CMK (cell line): ENCODE measurements around the gene SYT2.
"Not testable (repeated sequence)": the region's sequence is repeated elsewhere in the genome, so short reads cannot be mapped to it uniquely, and the experiment has no call there.

Source experiments
- DNase-seq: peaks from one replicate; pipeline ENCODE4 v3.0.0-alpha.2; 2010; ENCODE audit warnings: low read depth

Gene SYT2

DNA sequence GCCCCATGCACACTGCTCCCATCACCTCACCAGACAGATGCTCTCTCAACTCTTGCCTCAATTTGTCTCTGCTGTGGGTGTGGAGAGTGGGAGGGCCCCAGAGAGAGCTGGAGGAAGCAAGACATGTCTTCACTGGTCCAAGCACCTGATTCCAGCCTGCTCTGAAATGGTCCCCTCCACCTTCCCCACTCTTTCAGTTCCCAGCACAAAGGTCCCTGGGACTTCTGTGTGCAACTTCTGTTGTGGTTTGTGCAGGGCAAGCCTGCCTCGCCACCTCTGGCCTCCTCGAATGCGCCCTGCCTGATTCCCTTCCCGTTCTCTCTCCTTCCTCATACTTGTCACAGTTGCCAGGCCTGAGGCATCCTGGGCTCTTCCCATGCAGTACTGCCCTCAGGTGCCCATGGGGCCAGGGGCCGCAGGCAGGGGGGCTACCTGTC is 119.3 kb downstream of the SYT2 start:
- DNase-seq: no peak

DNA sequence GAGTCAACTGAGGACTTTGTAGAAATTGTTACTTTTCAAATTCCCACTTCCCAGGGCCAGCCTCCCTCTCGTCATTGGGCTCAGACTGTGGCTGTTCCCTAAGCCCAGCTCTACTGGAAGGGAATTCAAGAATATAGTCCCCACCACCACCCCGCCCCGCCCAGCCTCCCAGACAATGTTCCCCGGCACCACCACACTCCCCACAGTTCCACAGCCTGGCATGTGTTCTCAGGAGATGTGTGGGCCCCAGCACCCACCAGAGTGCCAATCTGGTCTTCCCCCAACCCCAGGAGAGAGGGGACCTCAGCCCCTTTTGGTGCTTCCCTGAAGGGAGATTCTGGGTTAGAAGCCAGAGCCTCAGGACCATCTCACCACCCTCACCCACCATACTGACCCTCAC is 120.1 kb downstream of the SYT2 start:
- no peak for DNase-seq

DNA sequence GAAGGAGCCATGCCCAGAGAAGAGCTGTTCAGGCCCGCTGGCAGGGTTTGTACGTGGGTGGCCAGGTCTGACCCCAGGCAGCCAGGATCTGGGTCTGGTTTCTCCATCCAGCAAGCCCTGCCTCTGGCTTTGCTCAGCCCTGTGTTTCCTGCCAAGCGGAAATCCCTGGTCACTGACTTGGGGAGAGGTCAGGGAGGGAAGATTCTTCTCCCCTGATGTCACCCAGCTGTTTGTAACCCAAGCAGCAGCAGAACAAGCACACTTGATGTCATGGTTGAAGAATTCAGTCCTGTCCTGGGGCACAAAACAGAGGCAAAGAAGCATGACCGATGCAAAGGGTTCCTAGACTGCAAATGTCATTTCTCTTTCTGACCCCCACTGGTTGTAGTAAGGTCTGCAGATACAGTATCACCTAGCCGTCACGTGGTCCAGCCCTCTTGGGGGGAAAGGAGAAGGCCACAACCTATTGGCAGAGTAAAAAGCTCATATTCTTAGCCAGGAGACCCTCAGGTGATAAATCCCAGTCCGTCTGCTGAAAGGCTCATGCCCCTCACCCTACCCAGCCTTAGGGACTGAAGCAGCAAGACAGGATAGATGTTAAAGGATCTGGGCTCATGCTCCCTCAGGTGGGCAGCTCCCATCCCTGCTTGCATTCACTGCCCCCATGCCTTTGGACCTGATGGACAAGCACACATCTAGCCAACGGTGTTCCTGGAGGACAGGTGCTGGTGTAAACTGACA is 120.9 kb downstream of the SYT2 start:
- DNase-seq: no peak

DNA sequence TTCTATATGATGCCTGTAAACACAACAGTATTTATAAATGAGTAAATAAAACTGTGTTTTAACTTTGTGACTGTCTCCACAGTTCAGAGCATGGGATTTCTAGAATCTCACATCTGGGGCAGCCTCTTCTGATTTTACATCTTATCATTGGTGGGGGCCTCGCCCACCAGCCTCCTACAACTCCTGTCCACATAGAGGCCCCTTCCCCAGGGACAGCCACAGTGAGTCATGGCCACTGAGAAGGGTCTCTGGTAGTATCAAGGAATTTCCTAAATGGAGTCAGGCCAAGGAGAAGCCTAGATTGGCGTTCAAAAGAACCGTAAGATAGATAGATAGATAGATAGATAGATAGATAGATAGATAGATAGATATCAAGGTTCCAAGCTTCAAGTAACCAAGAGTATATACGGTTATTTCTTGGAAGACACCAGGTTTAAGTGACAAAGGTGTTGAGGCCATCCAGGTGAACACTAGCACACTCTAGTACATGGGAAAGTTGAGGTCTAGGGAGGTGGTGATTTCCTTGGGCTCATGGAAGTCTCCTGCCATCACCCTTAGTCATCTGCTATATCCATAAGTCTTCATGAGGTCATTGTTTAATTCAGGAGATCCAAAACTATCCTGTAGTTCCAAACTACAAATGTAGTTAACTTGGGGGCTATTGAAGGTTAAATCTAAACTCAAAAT is 121.6 kb downstream of the SYT2 start:
- DNase-seq: no peak

DNA sequence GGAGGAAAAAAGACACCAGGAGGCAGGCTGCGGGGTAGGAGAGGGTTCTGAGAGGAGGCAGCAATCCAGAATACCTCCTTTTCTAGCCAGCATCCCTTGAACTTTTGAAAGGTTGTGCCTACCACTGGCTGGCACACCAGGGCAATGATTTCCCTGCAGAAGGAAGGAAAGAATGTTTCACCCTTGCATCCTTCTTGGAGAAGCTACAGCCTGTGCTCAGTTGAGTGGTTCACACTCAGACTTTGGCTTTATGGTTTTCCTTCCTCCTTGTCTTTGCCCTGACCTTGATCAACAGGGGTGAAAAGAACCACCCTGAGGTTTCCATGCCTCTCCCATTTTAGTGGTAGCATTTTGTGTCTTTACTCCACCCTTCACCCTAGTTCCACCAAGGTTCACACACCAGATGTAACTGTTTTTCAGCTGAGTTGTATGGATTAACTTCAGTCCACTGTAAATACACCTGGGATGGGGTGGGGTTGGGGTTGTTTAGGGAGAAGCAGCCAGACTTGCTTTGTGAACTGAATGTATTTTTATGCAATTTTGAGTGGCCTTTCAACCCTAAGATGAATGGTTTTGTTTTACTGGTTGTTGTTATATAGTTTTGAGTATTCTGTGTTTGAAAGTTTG is 122.3 kb downstream of the SYT2 start:
- no peak for DNase-seq

DNA sequence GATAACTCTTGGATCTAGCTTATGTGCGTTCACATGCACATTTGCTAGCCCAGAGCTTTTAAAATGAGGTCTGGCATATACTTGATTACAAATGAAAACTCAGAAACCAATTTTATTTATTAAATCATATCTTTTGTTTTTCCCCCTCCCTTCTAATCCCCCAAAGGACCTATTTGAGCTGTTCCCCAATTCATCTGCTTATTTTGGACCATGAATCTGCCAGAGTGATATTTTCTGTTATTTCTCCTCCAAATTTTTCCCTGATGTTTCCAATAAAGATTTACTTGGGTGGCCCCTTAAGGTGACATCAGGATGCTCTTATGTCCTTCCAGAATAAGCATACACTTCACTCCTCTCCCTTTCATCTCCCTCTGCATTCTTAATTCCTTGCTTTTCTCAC is 123.4 kb downstream of the SYT2 start:
- DNase-seq: no peak

DNA sequence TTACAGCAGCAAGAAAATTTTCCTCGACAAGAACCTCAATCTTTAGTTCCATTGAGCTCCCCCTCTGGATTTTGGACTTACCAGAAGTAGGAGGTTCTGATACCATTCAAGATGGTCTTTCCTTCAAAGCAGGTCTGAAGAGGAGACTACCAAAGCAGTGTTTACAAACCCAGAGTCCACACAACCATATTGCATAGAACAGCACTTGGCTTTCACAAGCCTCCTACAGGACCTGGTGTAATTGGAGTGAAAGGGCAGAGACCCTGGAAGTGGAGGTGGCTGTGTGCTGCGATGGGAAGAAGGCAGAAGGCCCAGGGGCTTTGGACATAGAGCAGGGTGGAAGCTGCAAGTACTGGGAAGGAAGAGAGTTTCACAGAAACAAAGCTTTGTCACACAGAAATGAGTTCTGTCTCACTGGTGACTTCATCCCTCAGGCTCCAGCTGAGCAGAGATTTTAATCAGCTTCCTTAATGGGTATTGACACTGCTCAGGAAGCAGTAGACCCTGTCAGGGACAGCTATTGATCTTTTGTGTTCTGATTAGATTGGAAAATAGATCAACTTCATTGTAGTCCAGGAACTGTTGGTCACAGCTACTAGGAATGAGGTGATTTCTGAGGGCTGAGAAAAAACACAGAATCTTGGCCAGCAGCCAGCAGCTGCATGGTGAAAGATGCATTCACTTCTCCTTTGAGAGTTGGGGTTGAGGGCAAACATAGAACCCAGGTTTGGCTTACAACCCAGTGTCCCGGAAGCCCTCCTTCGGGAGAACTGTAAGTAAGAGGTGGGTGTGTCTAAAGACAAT is 124.0 kb downstream of the SYT2 start:
- no peak for DNase-seq

DNA sequence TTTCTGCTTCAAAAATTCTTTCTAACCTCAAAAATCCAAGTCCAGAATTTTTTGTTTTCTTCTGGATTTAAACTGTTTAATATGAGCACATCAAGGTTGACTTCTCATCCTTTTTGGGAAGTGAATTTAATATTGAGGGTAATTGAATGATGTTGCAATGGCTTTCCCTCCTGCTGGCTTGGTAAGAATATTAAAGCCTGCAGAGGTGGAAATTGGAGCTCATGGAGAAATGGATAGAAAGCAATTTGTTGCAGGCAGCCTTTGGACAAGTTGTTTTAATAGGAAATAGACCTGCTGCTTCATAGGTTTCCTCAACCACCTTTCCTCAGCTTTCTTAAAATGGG is 124.7 kb downstream of the SYT2 start:
- DNase-seq: no peak

DNA sequence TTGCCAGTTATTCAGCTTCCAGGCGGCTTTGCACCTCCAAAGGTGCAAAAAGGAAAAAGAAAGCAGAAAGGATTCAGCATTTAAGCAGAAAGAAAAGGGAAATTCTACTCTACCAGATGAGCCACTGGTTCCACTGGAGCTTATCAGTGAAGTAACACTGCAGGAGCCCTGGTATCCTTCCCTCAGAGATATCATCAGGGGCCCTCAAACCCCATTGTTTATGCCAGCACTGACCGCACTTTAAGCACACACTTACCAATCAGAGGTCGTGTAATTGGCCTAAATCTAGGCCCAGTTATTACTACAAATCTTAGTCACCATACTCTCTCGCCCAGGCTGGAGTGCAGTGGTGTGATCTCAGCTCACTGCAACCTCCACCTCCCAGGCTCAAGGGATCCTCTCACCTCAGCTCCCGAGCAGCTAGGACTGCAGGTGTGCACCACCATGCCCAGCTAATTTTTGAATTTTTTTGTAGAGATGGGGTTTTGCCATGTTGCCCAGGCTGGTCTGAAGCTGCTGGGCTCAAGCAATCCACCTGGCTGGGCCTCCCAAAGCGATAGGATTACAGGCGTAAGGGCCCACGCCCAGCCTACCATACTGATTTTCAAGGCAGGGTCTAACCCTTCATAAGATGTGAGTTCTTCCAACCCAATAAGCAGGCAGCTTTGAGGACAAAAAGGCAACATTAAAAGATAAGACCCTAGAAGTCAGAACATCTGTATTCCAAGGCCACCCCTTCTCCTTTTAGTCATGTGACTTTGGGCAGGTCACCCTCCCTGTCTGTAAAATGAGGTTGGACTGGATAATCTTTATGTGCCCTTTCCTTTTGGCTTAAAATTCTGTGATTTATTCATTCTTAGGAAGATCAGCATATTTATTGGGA is 125.3 kb downstream of the SYT2 start:
- DNase-seq: peak; percentile 49

DNA sequence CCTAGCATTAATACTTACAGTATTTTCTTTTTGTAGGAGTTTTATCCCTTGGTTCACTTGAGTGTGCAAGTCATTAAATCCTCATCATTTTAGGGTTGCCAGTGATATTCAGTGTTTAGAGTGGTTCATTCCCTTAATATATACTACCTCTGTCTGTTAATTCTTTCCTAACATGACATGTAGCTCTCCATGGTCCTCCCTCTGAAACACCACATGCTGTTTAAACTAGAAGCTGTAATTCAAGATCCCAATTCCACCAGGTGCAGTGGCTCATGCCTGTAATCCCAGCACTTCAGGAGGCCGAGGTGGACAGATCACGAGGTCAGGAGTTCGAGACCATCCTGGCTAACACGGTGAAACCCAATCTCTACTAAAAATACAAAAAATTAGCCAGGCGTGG is 127.9 kb downstream of the SYT2 start:
- not testable (repeated sequence) for DNase-seq

DNA sequence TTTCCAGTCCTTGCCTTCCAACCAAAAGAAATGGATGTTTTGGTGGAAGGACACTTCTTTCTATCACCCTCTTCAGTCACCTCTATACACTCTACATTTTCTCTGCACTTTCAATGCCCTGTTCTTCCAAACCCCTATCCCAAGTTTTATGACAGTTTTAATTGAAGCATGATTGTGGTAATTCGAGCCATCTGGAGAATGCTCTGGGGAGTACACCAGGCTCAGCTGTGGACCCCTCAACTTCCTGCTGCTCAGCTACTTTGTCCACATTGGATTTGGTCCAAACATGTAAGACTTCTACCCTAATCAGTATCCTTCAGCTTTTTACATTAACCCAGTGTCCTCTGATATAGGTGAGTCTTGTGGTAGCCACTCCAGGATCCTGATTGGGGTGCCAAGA is 129.6 kb downstream of the SYT2 start:
- no peak for DNase-seq

DNA sequence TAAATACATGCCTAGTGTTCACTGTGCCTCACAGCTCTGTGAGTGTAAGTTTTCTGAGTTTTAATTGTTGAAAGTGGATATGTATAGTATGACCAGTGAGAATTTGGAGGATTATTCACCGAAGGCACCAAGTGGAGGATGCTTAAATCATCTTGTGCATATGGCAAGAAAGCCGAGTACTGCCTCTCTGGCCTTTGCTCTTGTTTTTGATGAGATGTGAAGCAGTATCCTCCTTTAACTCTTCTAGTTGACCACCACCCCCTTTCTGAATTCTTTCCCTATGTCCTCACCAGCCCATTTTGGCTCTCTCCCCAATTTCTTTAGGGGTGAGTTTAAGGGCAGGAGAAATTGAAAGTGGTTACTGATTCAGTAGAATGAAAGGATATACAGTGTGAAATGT is 130.4 kb downstream of the SYT2 start:
- DNase-seq: no peak

DNA sequence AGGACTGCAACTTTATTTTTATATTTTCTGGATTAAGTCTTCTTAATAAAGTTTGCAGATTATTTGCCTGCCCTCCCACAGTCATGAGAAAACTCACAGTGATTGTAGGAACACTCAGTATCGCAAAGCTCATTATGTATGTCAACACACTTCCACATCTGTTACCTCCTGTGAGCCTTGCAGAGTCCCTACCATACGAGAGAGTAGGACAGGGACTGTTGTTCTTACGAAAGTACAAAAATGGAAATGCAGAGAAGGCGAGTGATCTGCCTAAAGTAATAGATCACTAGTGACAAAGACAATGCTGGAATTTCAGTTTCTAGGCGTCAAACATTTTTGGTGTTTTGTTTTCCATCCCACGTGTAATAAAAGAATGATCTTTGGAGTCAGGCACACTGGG is 131.7 kb downstream of the SYT2 start:
- DNase-seq: no peak

DNA sequence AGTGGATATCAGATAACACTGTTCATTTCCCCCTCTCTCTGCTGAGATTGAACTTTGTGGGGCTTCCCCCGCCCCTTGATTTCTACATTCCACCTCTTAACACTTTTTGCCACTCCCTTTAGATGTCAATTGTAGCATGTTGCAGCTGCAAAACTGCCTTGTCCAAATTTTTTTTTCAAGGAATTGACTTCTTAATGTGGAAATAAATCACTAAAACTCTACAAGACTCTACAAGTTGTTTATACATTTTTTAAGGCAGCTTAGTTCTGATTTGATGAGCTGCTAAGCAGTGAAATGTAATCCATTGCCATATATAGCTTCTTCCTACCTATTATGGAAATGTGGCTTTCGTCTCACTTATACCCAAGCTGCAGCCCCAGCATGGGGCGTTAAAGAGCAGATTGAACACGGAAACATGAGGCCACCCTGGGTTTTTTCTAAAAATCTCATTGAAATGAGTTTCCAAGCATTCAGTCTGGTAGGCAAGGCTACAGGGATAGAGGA is 132.2 kb downstream of the SYT2 start:
- no peak for DNase-seq

DNA sequence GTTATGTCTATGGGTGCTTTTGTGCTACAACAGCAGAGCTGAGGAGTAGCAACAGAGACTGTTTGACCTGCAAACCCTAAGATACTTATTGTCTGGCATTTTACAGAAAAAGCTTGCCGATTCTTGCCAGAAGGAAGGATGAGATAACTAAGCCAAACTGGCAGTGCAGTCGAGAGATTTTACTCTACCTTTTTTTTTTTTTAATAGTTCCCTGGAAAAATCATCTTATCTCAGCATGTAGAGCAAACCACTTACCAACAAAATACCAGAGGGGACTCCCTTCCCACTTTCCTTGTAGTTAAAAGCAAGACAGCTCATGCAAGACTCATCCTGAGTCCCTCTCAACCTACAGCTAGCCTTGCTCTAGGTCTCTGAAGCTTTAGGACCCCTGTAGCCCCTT is 132.9 kb downstream of the SYT2 start:
- DNase-seq: peak; percentile 44

DNA sequence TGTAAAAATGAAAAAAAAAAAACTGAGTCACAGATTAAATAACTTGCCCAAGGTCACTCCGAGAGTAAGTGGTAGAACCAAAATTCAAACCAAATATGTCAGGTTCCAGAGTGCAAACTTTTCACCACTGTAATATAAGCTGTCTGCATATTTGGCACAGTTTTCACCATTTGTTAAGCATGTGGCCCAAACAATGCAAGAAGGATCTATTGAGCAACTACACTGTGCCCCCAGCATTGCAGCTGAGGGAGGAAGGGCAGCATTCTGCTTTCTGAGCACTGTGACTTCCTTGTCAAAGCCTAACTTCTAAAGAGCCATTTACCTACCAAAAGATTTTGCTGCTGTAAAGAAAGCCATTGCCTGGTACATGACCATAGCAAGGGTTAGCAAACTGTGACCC is 133.4 kb downstream of the SYT2 start:
- no peak for DNase-seq

DNA sequence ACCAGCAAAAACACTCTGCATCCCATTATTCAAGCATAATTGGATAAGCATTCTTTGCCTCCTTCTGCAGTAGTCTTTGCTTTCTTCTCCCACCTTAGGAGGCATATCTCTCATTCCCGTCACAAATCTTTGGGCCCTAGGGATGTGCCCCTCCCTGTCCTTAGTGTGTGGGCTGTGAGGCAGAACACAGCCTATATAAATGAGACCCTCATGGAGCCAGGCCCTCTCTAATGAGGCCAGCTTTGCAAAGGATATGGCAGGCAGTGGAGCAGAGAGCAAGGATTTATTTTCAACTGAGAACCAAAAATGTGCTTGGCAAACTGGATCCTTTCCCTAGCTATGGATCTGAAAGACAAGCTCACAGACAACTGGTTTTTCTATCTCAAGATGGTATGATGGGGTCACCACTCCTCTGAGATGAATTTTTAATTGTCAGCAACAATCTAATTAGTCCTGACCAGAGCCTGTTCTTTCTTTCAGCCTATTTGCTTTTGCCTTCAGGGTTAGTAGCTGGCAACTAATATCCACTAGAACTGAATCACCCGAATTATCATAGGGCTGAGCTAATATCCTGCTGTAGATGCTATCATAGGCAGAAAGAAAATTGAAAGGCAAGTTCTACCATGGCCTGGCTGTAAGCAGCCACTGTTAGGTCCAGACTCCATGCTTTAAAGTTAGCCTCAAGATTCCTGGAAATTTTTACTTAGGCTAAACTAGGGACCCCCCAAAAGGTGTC is 134.2 kb downstream of the SYT2 start:
- no peak for DNase-seq

DNA sequence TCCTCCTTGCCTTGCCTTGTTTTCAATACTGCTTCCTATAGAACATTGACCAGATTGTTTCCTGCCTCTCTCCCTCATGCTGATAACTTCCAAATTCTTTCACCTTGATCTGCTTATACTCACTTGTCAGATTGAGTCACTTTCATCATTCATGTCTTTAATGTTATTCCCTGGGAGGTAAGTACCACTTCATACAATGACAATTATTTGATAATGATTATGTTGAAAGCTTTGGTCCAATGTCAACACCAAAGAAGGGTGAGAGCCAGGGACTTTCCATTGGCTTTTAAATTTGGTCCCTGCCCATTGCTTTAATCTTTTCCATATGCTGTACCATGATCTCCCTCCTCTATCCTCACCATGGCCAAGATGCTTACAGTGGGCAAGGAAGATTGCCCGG is 137.4 kb downstream of the SYT2 start:
- DNase-seq: no peak

DNA sequence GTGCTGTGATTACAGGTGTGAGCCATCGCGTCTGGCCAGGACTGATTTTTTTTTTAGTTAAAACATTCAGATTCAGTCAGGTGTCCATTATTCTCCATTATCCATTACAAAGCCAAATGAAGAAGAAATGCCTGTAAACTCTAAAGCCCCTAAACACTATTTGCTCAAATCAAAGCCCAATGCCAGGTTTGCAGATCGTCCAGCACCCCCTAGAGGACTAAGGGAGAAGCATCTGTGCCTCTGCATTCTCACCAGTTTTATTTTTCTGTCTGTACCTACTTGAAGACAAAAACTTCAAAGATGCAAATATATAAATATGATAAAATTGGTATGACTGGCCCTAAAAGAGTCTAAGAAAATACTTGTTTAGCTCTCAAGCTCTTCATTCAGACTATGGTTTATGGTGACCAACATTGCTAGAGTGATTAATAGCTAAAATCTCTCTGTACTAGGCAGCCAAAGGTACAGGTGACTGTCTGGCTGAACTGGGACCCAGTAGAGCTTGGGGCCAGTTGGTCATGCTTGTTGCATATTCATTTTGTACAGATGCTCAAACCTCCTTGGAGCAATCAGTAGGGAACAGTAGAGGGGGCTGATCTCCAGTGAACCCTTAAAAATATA is 138.4 kb downstream of the SYT2 start:
- no peak for DNase-seq
